GM23248 (cell line): Measurements from ENCODE around the gene C1QTNF9B. TPM values are rescaled to one million over a fixed set of nuclear protein-coding genes. Genes with fewer than 3 reads are reported as not detected.

Source experiments
- DNase-seq: peaks from one replicate; pipeline ENCODE4 v3.0.0-alpha.2; 2015
- H2AFZ ChIP-seq: fragments of 200-600 bp; sonication (generic); 2 replicates; pipeline ENCODE4 v1.6.1; 2016; ENCODE audit warnings: antibody characterized with exemption
- H3F3A ChIP-seq: fragments of 200-600 bp; sonication (generic); 2 replicates; pipeline ENCODE4 v1.6.1; 2016; ENCODE audit warnings: mild to moderate bottlenecking, antibody characterized with exemption, mixed run types; ENCODE audit not compliant: insufficient read depth
- H3K27ac ChIP-seq: fragments of 200-600 bp; sonication (generic); 2 replicates; pipeline ENCODE4 v1.5.1; 2016; ENCODE audit warnings: mild to moderate bottlenecking
- H3K27me3 ChIP-seq: fragments of 200-600 bp; sonication (generic); replicated peaks from 2 replicates; pipeline ENCODE4 v1.6.1; 2016; ENCODE audit warnings: mild to moderate bottlenecking; ENCODE audit not compliant: insufficient read depth
- H3K36me3 ChIP-seq: fragments of 200-600 bp; sonication (generic); 2 replicates; pipeline ENCODE4 v1.6.1; 2016; ENCODE audit warnings: low read depth, mild to moderate bottlenecking
- H3K4me1 ChIP-seq: fragments of 200-600 bp; sonication (generic); 2 replicates; pipeline ENCODE4 v1.6.1; 2016; ENCODE audit warnings: mild to moderate bottlenecking; ENCODE audit not compliant: insufficient read depth
- H3K4me2 ChIP-seq: fragments of 200-600 bp; sonication (generic); one replicate; pipeline ENCODE4 v1.6.1; 2016; ENCODE audit warnings: mild to moderate bottlenecking; ENCODE audit not compliant: unreplicated experiment
- H3K4me3 ChIP-seq: fragments of 200-600 bp; sonication (generic); 2 replicates; pipeline ENCODE4 v1.5.1; 2016; ENCODE audit warnings: mild to moderate bottlenecking
- H3K79me2 ChIP-seq: fragments of 200-600 bp; sonication (generic); 2 replicates; pipeline ENCODE4 v1.6.1; 2016; ENCODE audit warnings: mild to moderate bottlenecking; ENCODE audit not compliant: insufficient read depth
- H3K9ac ChIP-seq: fragments of 200-600 bp; sonication (generic); 2 replicates; pipeline ENCODE4 v1.6.1; 2016; ENCODE audit warnings: mild to moderate bottlenecking
- H3K9me2 ChIP-seq: fragments of 200-600 bp; sonication (generic); 2 replicates; pipeline ENCODE4 v1.6.1; 2016; ENCODE audit warnings: mixed run types, mild to moderate bottlenecking, moderate library complexity; ENCODE audit not compliant: insufficient read depth
- H3K9me3 ChIP-seq: fragments of 200-600 bp; sonication (generic); one replicate; pipeline ENCODE4 v1.6.1; 2017; ENCODE audit warnings: low read depth
- H4K20me1 ChIP-seq: fragments of 200-600 bp; sonication (generic); 2 replicates; pipeline ENCODE4 v1.6.0; 2016; ENCODE audit not compliant: insufficient read depth
- EZH2 ChIP-seq: fragments of 200-600 bp; sonication (generic); IDR thresholded peaks from 2 replicates; pipeline ENCODE4 v1.6.1; 2018; ENCODE audit warnings: antibody characterized with exemption, mild to moderate bottlenecking; ENCODE audit not compliant: insufficient read depth, poor library complexity, severe bottlenecking
- EZH2phosphoT487 ChIP-seq: fragments of 200-600 bp; sonication (generic); IDR thresholded peaks from 2 replicates; pipeline ENCODE4 v1.6.1; 2018; ENCODE audit warnings: antibody characterized with exemption, moderate library complexity, mild to moderate bottlenecking, low read depth; ENCODE audit not compliant: insufficient read depth
- WGBS, 2 experiments: methylation state at CpG; one replicate each; pipeline ENCODE4 v1.1.6; 2015 to 2017; ENCODE audit warnings: low lambda C conversion rate in 2 of 2, low coverage in 1 of 2; ENCODE audit errors: missing lambda C conversion rate in 2 of 2; 5-methylcytosine and 5-hydroxymethylcytosine counted together
- in situ Hi-C: fragments of 300-500 bp; cut with MboI; formaldehyde crosslinking; loops from 2 replicates; pipeline ENCODE4 v1.15.0; 2020
- polyA plus RNA-seq: library from polyadenylated mRNA; unstranded; fragments of >200 nt; fragmentation: Nextera tagmentation; extraction: Ambion mirVana; gene quantifications from 2 replicates; pipeline ENCODE4 v1.2.1, GENCODE V29; 2016
- total RNA-seq: library from RNA; depleted of rRNA; stranded (reverse); fragments of >200 nt; shearing (Covaris generic); gene quantifications from 2 replicates; pipeline ENCODE4 v1.2.3, GENCODE V29; 2014; rRNA removed

The C1QTNF9B gene
- total and polyA plus RNA-seq, 2 experiments from 2014 or later, result not detected

GRCh38 chr13:23845105-23845725 lies 52.1 kb downstream of the C1QTNF9B start:
- Histone ChIP-seq H4K20me1 (no peaks in the 10 kb centered on the region), H3K9ac (no peak overlapping the region), H3K36me3 (0 out of 2 replicates have a peak, but pooled peaks cover 4% of the 10 kb centered on the region), H3F3A (no peaks in the 10 kb centered on the region), H3K79me2 (no peaks in the 10 kb centered on the region), H3K4me1 (no peaks in the 10 kb centered on the region), H3K9me2 (no peaks in the 10 kb centered on the region), H2AFZ (no peak overlapping the region), H3K9me3 (no peaks in the 10 kb centered on the region), H3K4me3 (no peak overlapping the region), H3K27ac (no peak overlapping the region), H3K27me3 (no peaks in the 10 kb centered on the region), H3K4me2 (no peak overlapping the region)
- no peak for DNase-seq
- 97 to 98% methylated on average over 5 of the region's 5 CpGs for WGBS, 2 experiments
- TF ChIP-seq EZH2phosphoT487 (no peak), EZH2 (no peak)
- in situ Hi-C loops, result no loop called here

GRCh38 chr13:23844132-23844531 lies 53.2 kb downstream of the C1QTNF9B start:
- Histone ChIP-seq H3K27ac (no peak overlapping the region), H2AFZ (no peak overlapping the region), H3K9me2 (no peaks in the 10 kb centered on the region), H3K4me3 (no peak overlapping the region), H3K4me2 (no peak overlapping the region), H3K9ac (no peak overlapping the region), H4K20me1 (no peaks in the 10 kb centered on the region), H3K4me1 (no peaks in the 10 kb centered on the region), H3K36me3 (0 out of 2 replicates have a peak, but pooled peaks cover 4% of the 10 kb centered on the region), H3F3A (no peaks in the 10 kb centered on the region), H3K79me2 (no peaks in the 10 kb centered on the region), H3K9me3 (no peaks in the 10 kb centered on the region), H3K27me3 (no peaks in the 10 kb centered on the region)
- 94 to 100% methylated on average over 2 of the region's 2 CpGs for WGBS, 2 experiments
- TF ChIP-seq EZH2phosphoT487, result no peak
- DNase-seq, result no peak
- in situ Hi-C loops, result no loop called here

GRCh38 chr13:23843436-23843835 lies 53.9 kb downstream of the C1QTNF9B start:
- in situ Hi-C loops, result no loop called here

GRCh38 chr13:23842406-23842805 lies 54.9 kb downstream of the C1QTNF9B start:
- no peak for DNase-seq
- H3K9me2 ChIP-seq, result no peaks in the 10 kb centered on the region
- WGBS, 2 experiments, result 97 to 99% methylated on average over 8 of the region's 8 CpGs
- H3K79me2 ChIP-seq, result no peaks in the 10 kb centered on the region
- no peaks in the 10 kb centered on the region for H3K27me3 ChIP-seq
- H2AFZ ChIP-seq, result no peak overlapping the region
- H3K4me2 ChIP-seq, result no peak overlapping the region
- no peak overlapping the region for H3K4me3 ChIP-seq
- no peaks in the 10 kb centered on the region for H3F3A ChIP-seq
- TF ChIP-seq EZH2 (no peak), EZH2phosphoT487 (no peak)
- 0 out of 2 replicates have a peak, but pooled peaks cover 4% of the 10 kb centered on the region for H3K36me3 ChIP-seq
- no peaks in the 10 kb centered on the region for H3K4me1 ChIP-seq
- no peaks in the 10 kb centered on the region for H3K9me3 ChIP-seq
- H3K27ac ChIP-seq, result no peak overlapping the region
- in situ Hi-C loops, result no loop called here
- no peaks in the 10 kb centered on the region for H4K20me1 ChIP-seq
- no peak overlapping the region for H3K9ac ChIP-seq

More at GRCh38 chr13:23843436-23843835, 53.9 kb downstream of the C1QTNF9B start:
- 79 to 94% methylated on average over 1 of the region's 1 CpG for WGBS, 2 experiments
- Histone ChIP-seq H3K4me1 (no peaks in the 10 kb centered on the region), H3K9me2 (no peaks in the 10 kb centered on the region), H3F3A (no peaks in the 10 kb centered on the region), H3K27me3 (no peaks in the 10 kb centered on the region), H3K36me3 (0 out of 2 replicates have a peak, but pooled peaks cover 4% of the 10 kb centered on the region), H3K79me2 (no peaks in the 10 kb centered on the region), H3K9me3 (no peaks in the 10 kb centered on the region), H3K4me2 (no peak overlapping the region), H3K9ac (no peak overlapping the region), H3K27ac (no peak overlapping the region), H3K4me3 (no peak overlapping the region), H4K20me1 (no peaks in the 10 kb centered on the region), H2AFZ (no peak overlapping the region)
- TF ChIP-seq EZH2phosphoT487 (no peak), EZH2 (no peak)
- no peak for DNase-seq

Other genes starting within 250 kb of the C1QTNF9B start
- 12.6 and 14.0 TPM in 2 replicates for gene MIPEP, start 8.1 kb downstream of the C1QTNF9B start, total RNA-seq
- 19.6 TPM in 2 replicates for gene MIPEP, start 8.1 kb downstream of the C1QTNF9B start, polyA plus RNA-seq